T-helper 2 cell treated with Interferon-gamma antibody and Interleukin-4, amounts not matched to agents 100 ng/mL and 5 ng/mL, for 36 hours (primary cell): Measurements from ENCODE around the gene DOK1. TPM values are rescaled to one million over a fixed set of nuclear protein-coding genes. Genes with fewer than 3 reads are reported as not detected.

Experiments used
- intact Hi-C: fragments of 100-400 bp; cut with micrococcal nuclease; formaldehyde crosslinking; loops from one replicate; pipeline ENCODE4 v1.15.1; 2023
- total RNA-seq: library from RNA; stranded (reverse); gene quantifications from 2 replicates; pipeline ENCODE4 v1.2.3, GENCODE V29; 2022

DOK1 gene
- 50.4 and 52.5 TPM in 2 replicates for total RNA-seq

DNA sequence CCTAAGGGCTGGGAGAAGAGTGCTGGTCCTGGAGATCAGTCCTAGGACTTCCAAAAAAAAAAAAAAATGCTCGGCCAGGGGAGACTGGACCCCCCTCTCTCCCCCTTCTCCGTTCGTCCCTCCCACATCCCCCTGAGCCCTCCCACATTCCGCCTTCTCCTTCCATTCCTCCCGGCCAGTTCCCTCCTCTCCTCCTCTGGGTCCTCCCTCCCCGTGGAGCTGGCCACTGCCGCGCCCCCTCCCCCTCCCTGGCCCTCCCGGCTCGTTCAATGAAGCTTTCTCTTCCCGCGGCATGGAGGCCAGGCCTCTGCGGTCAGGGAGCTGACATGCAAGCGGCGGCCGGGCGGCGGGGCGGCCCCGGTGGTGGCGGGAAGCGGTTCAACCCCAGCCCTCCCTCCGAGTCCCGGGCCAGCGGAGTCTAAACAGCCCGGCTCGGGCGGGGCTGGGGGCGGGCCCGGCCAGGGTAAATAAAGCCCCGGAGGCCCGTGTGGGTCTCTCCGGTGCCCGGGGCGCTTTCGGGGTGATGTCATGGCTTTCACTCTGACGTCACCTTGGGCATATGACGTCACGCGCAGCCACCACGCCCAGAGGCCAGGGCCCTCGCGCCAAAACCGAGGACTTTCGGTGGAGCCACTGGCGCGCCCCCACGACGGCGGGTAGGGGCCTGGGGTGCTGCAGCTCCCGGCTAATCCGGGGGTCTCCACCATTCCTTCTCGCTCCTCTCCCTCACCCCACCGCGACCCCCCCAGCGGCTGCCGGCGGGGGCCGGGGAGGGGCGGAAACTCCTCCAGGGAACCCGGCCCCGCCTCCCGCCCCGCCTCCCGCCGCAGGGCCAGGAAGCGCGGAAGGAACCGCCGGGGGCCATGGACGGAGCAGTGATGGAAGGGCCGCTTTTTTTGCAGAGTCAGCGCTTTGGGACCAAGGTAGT is at the start of gene DOK1, which contains the start of gene LOXL3:
DOK1 (plus strand) TSS at position 829 of the 928 bp plus-strand sequence; CDS start at position 864, 35 bp downstream.
LOXL3 (minus strand) TSS at position 51 of the 928 bp plus-strand sequence. CDS start 1,308 bp downstream, outside the sequence.
- intact Hi-C loops: loop anchor here (1.0 to 10.0 kb wide), 7 partner anchors 21 to 281 kb away; partner anchors contain the start of genes AUP1, HK2, HTRA2 and PCGF1

DNA sequence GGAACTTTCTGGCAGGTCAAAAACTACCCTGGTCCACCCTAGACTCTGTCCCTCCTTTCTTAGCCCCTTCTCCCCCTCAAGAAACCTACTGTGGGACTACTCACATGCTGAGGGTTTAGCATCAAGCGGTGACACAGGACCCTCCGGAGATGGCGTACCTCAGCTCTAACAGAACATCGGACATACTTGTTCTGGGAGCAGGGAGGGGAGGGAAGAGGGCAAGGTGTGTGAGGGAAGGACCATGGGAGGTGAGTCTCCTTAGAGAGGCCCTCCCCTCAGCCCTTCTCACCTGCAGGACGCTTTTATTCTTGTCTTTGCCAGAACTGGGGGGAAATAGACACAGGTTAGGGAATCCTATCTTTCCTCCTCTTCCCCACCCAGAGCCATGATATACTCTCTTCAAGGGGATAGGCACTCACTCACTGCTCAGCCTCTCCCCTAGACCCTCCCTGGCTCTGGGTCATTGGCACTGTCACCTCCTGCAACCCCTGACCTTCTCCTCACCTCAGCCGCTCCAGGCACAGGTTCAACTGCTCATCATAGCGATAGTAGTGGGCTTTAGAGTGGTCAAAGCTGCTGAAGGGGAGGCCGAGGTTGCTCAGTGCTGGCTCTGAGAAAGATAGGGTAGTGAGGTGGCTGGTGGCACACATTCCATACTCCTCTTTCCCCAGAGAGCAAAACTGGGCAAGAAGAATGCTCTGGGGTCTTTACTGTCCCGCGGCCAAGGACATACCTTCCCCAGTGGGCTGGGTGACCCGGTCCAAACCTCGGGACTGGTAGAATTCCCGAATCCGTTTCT is 48.9 kb upstream of the DOK1 start:
- intact Hi-C loops: loop anchor here (2.0 to 10.0 kb wide), 3 partner anchors 49 to 329 kb away; partner anchors contain the start of genes DOK1, HK2 and SEMA4F

- intact Hi-C loops: loop anchor here (1.0 to 10.0 kb wide), 7 partner anchors 8 to 327 kb away; partner anchors contain the start of genes AUP1, DOK1, HK2 and HTRA2
These were observed 47.2 kb upstream of the DOK1 start, which contains the start of gene PCGF1 for GRCh38 chr2:74507145-74507925. TSS of gene PCGF1 (minus strand) at chr2:74507695. CDS start at chr2:74507668, 27 bp downstream.

GRCh38 chr2:74507926-74508520 is 46.5 kb upstream of the DOK1 start:
- intact Hi-C loops: loop anchor here (1.0 to 10.0 kb wide), 7 partner anchors 9 to 327 kb away; partner anchors contain the start of genes AUP1, DOK1, HK2 and HTRA2

- intact Hi-C loops: no loop called here
These were observed 44.2 kb upstream of the DOK1 start for GRCh38 chr2:74510272-74510671.

- intact Hi-C loops: no loop called here
These were observed 43.2 kb upstream of the DOK1 start for GRCh38 chr2:74511104-74511989.

DNA sequence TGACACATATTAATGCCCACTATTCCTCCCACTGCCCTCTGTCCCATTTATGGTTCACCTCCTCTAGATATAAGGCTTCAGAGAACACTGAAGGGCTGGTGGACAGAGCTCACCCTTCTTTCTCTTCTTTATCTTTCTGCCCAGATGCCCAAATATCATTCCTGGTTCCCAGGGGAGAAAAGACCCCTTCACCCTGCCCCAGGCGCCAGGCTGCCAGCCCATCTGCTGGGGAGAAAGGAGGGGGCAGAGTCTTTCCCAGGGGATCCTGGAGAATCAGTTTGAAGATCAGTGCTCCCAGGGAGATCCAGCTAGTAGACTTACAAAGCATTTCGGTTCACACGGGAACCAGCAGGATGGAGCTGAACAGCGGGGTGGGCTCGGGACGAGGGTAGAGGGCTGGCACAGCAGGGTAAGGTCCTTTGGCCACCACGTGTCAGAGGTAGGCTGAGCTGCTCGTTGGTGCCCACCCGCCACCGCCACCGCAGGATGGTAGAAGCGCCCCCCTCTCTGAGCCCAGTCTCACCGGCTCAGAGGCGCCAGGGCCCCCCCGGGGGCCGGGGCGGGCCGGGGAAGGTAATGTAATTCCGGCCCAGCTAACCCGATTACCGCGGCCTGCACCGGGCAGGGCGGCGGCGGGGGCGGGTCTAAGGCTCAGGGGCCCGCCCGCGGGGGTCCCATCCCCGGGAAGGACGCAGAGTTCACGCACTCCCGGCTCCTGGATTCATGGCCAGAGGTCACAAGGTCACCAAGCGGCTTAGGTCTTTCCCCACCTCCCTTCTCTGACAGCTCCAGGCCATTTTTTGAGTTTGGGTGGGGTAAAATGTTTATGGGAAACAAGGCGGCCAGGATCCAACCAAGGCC is 41.5 kb upstream of the DOK1 start:
- intact Hi-C loops: no loop called here

GRCh38 chr2:74513605-74514367 is 40.7 kb upstream of the DOK1 start:
- intact Hi-C loops: loop anchor here (1.0 to 2.0 kb wide), 2 partner anchors 15 to 16 kb away; partner anchors contain the start of genes AUP1, HTRA2 and LBX2

DNA sequence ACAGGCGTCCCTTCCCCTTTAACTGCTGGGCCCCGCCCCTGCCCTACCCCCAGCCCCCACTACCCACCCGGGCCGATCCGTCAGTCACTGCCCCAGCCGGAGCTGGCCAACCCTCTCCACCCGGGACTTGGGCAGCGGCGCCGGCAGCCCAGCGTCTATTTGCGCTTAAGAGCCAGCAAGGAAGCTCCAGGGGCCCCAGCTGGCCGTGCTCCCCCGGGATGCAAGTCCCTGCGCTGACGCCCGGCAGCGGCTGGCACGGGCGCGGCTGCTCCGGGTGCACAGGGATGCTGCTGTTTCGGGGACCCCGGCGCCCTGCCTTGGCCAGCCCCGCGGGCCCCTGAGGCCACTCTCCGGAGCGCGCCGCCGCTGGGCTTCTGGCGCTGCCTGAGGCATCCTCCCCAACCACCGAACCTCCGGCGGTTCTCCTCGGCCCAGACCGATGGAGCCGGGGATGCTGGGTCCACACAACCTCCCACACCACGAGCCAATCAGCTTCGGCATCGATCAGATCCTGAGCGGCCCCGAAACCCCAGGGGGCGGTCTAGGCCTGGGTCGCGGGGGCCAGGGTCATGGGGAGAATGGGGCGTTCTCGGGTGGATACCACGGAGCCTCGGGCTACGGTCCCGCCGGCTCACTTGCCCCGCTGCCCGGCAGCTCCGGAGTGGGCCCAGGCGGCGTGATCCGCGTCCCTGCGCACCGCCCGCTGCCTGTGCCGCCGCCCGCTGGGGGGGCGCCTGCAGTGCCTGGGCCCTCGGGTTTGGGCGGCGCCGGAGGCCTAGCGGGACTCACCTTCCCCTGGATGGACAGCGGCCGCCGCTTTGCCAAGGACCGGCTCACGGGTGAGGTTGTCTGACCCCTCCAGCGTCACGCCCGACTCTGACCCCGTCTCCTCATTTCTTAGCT is 39.9 kb upstream of the DOK1 start, which contains the start of gene TLX2:
TLX2 (plus strand) TSS at position 83 of the 903 bp plus-strand sequence; CDS start at position 440, 357 bp downstream.
- intact Hi-C loops: loop anchor here (1.0 to 2.0 kb wide), 2 partner anchors 15 to 16 kb away; partner anchors contain the start of genes AUP1, HTRA2 and LBX2

DNA sequence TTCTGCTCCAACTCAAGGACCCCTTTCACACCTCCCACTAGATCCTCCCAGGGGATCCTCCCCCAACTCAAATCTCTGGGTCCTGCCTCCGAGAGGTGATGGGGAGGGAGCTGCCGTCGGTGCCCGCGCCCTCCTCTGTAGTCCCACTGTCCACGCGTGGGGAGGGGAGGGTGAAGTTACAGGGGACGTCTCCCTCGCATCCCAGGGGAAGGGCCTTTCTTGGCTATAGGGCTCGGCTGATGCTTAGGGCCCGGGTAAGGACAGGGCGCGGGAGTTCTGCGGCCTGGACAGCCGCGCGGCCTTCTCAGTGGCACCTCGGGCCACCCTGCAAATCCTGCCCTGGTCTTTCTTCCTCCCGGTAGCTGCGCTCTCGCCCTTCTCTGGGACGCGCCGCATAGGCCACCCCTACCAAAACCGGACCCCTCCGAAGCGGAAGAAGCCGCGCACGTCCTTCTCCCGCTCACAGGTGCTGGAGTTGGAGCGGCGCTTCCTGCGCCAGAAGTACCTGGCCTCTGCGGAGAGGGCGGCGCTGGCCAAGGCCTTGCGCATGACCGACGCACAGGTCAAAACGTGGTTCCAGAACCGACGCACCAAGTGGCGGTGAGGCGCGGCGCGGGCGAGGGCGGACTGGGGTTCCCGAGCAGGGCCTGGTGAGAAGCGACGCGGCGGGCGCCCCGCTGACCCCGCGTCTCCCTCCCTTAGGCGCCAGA is 39.1 kb upstream of the DOK1 start:
- intact Hi-C loops: loop anchor here (2.0 kb wide), 1 partner anchor 17 kb away; the partner anchor contains the start of gene LBX2

- intact Hi-C loops: loop anchor here (2.0 kb wide), 1 partner anchor 17 kb away; the partner anchor contains the start of gene LBX2
These were observed 38.4 kb upstream of the DOK1 start for GRCh38 chr2:74515981-74516633.

DNA sequence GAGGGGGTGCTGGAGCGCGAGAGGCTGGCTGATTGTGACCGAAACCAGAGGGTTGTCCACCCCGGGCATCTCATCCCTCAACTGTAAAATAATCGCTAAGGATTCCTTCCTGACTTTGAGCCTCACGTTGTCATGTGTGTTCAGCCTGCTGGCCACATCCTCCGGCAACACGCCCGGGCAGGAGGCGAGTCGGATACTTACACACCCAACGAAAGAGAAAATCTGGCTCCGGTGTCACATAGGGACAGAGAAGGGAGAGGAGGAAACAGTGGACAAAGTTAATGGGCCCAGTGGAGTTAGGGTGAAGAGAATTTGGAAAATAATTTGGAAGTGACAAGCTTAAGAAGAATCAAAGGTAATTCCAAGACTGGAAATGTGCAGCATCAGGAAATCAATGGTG is 37.9 kb upstream of the DOK1 start:
- intact Hi-C loops: no loop called here

- intact Hi-C loops: no loop called here
These were observed 32.0 kb upstream of the DOK1 start for GRCh38 chr2:74522516-74522915.

DNA sequence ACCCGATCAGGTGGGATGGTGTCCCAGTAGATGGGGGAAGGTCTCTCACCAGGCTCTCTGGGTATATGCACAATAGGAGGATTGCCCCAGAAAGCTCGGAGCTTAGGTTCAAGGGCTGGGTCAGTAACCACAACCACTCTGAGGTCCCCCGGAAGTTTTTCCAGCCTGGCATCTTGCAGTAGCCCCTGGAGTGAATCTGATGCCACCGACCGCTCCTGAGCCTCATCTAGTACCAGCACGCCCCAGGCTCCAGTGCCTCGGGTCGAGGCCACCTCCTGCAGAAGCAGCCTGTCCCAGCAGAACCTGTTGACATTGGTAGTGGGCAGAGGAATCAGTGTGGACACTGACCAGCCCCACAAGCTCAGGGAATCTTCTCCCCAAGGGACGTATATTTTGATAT is 30.5 kb upstream of the DOK1 start:
- intact Hi-C loops: no loop called here
